ENCODE data around the gene DOCK10.

GRCh38 chr2:224801360-224801759, 240.9 kb downstream of the DOCK10 start:
- no peak for TF ChIP-seq POU6F1 (CRISPR knock-in tag; IDR thresholded peaks at IDR 0.05; ENCODE audit: borderline replicate concordance, low read depth)
- no peak for TF ChIP-seq CSDC2 (CRISPR knock-in tag; IDR thresholded peaks at IDR 0.05)
- no peak for TF ChIP-seq TCF4 (CRISPR knock-in tag; IDR thresholded peaks at IDR 0.05; ENCODE audit: borderline replicate concordance)
- no peak for TF ChIP-seq ZFP30 (CRISPR knock-in tag; IDR thresholded peaks at IDR 0.05)
- no peak for TF ChIP-seq ZFP3 (CRISPR knock-in tag; IDR thresholded peaks at IDR 0.05)
